Lower leg skin (tissue), 3 donors: Measurements from ENCODE around the gene EID1.

Source experiments
- POLR2A ChIP-seq, 2 donors: fragments of 450-650 bp; IDR thresholded peaks; one replicate each; pipeline ENCODE4 v1.6.1; 2016 to 2017; ENCODE audit warnings: antibody characterized with exemption in 2 of 2, mild to moderate bottlenecking in 1 of 2, moderate library complexity in 1 of 2
- TF ChIP-seq, protein P1 (sequence below), 3 donors: fragments of 450-650 bp; IDR thresholded peaks; one replicate each; pipeline ENCODE4 v1.5.1; 2016; ENCODE audit warnings: antibody characterized with exemption in 3 of 3, mild to moderate bottlenecking in 3 of 3, moderate library complexity in 2 of 3

DNA sequence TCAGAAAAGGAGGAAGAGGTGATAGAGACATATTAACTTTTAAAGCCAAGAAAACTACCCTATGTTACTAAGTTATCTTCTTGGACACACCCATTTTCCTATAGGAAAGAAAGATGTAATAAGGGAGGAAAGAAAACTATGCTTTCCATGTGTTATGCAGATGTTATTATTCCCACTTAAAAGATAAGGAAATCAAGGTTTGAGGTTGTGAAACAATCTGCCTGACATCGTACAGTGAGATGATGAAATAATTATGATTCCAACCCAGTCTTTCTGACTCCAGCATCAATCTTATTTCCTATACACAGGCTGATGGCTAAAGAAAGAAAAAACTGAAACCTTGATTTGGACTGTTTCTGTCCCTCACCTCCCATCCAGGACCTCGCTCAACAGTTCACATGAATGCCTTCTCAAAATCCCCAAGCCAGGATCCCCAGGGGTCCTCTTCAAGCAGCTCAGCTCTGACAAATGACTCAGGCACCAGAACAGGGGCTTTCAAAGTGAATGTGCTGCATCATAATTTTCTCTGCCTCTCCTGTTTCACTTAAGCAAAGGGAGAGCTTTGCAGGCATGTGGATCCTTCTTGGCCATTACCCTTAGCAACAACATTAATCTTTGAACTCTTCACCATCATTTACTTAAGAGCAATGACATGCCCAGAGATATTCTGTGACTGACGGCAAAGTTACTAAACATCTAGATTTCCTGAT lies 12.4 kb upstream of the EID1 start:
- TF ChIP-seq, protein P1, sequence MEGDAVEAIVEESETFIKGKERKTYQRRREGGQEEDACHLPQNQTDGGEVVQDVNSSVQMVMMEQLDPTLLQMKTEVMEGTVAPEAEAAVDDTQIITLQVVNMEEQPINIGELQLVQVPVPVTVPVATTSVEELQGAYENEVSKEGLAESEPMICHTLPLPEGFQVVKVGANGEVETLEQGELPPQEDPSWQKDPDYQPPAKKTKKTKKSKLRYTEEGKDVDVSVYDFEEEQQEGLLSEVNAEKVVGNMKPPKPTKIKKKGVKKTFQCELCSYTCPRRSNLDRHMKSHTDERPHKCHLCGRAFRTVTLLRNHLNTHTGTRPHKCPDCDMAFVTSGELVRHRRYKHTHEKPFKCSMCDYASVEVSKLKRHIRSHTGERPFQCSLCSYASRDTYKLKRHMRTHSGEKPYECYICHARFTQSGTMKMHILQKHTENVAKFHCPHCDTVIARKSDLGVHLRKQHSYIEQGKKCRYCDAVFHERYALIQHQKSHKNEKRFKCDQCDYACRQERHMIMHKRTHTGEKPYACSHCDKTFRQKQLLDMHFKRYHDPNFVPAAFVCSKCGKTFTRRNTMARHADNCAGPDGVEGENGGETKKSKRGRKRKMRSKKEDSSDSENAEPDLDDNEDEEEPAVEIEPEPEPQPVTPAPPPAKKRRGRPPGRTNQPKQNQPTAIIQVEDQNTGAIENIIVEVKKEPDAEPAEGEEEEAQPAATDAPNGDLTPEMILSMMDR (IDR thresholded peaks at IDR 0.05) = no peak
- no peak for TF ChIP-seq POLR2A (IDR thresholded peaks at IDR 0.05)
